ENCODE data around the gene TMEM212.
"Not testable (repeated sequence)": the region's sequence is repeated elsewhere in the genome, so short reads cannot be mapped to it uniquely, and the experiment has no call there.

TMEM212 gene

GRCh38 chr3:171813278-171813896, 29.8 kb upstream of the TMEM212 start:
- CTCF ChIA-PET, result interaction anchor here (0.9 kb wide), 2 partner anchors 11 to 24 kb away, joined by 3 to 4 read pairs; no protein-coding TSS in a partner anchor
- no peak for DNase-seq (ENCODE audit: extremely low spot score)
- no peak for TF ChIP-seq SUZ12 (IDR thresholded peaks at IDR 0.05)
- TF ChIP-seq L3MBTL2 (conservative IDR thresholded peaks at IDR 0.05), result no peak
- no peak for TF ChIP-seq LEF1 (IDR thresholded peaks at IDR 0.05; ENCODE audit: borderline replicate concordance)
- TF ChIP-seq FOXM1 (IDR thresholded peaks at IDR 0.05; ENCODE audit: borderline replicate concordance), result no peak
- no peak for TF ChIP-seq ZNF384 (IDR thresholded peaks at IDR 0.05)
- TF ChIP-seq PKNOX1 (IDR thresholded peaks at IDR 0.05), result no peak
- no peak for TF ChIP-seq ARNT (IDR thresholded peaks at IDR 0.05)
- TF ChIP-seq SP1 (IDR thresholded peaks at IDR 0.05), result no peak
- TF ChIP-seq BHLHE40 (IDR thresholded peaks at IDR 0.05; ENCODE audit: borderline replicate concordance), result no peak
- no peak for TF ChIP-seq FOXK2 (IDR thresholded peaks at IDR 0.05)
- TF ChIP-seq HDGF (IDR thresholded peaks at IDR 0.05; ENCODE audit: borderline replicate concordance), result no peak
- POLR2A ChIA-PET, result no interaction called here

GRCh38 chr3:171813897-171814460, 29.2 kb upstream of the TMEM212 start:
- ChIA-PET CTCF (interaction anchor here (0.9 kb wide), 2 partner anchors 10 to 25 kb away, joined by 3 to 4 read pairs; no protein-coding TSS in a partner anchor), POLR2A (no interaction called here)
- no peak for TF ChIP-seq FOXK2 (IDR thresholded peaks at IDR 0.05)
- no peak for TF ChIP-seq ZNF384 (IDR thresholded peaks at IDR 0.05)
- no peak for TF ChIP-seq FOXA1 (IDR thresholded peaks at IDR 0.05)
- no peak for TF ChIP-seq LEF1 (IDR thresholded peaks at IDR 0.05; ENCODE audit: borderline replicate concordance)
- no peak for TF ChIP-seq HDGF (IDR thresholded peaks at IDR 0.05; ENCODE audit: borderline replicate concordance)
- no peak for TF ChIP-seq L3MBTL2 (conservative IDR thresholded peaks at IDR 0.05)
- TF ChIP-seq ELF4 (IDR thresholded peaks at IDR 0.05), result no peak
- TF ChIP-seq ARNT (IDR thresholded peaks at IDR 0.05), result no peak
- no peak for TF ChIP-seq SP1 (IDR thresholded peaks at IDR 0.05)
- no peak for TF ChIP-seq CTBP1 (IDR thresholded peaks at IDR 0.05; ENCODE audit: borderline replicate concordance)
- TF ChIP-seq SUZ12 (IDR thresholded peaks at IDR 0.05), result no peak
- TF ChIP-seq BHLHE40 (IDR thresholded peaks at IDR 0.05; ENCODE audit: borderline replicate concordance), result no peak
- TF ChIP-seq TARDBP (IDR thresholded peaks at IDR 0.05), result no peak
- no peak for TF ChIP-seq NFRKB (IDR thresholded peaks at IDR 0.05)
- TF ChIP-seq FOXM1 (IDR thresholded peaks at IDR 0.05; ENCODE audit: borderline replicate concordance), result no peak
- TF ChIP-seq PKNOX1 (IDR thresholded peaks at IDR 0.05), result no peak
- DNase-seq (ENCODE audit: extremely low spot score), result no peak

- CTCF ChIA-PET; DNase-seq (ENCODE audit: extremely low spot score); POLR2A ChIA-PET: not testable (repeated sequence)
These were observed 28.5 kb upstream of the TMEM212 start for GRCh38 chr3:171814662-171815061.

GRCh38 chr3:171815973-171816595, 27.1 kb upstream of the TMEM212 start:
- POLR2A ChIA-PET, result no interaction called here
- DNase-seq (ENCODE audit: extremely low spot score), result no peak
- TF ChIP-seq NFRKB (IDR thresholded peaks at IDR 0.05), result no peak
- no peak for TF ChIP-seq BHLHE40 (IDR thresholded peaks at IDR 0.05; ENCODE audit: borderline replicate concordance)
- TF ChIP-seq ELF4 (IDR thresholded peaks at IDR 0.05), result no peak
- no peak for TF ChIP-seq SUZ12 (IDR thresholded peaks at IDR 0.05)
- no peak for TF ChIP-seq HDGF (IDR thresholded peaks at IDR 0.05; ENCODE audit: borderline replicate concordance)
- TF ChIP-seq LEF1 (IDR thresholded peaks at IDR 0.05; ENCODE audit: borderline replicate concordance), result no peak
- TF ChIP-seq FOXK2 (IDR thresholded peaks at IDR 0.05), result no peak
- no peak for TF ChIP-seq CTBP1 (IDR thresholded peaks at IDR 0.05; ENCODE audit: borderline replicate concordance)
- TF ChIP-seq TARDBP (IDR thresholded peaks at IDR 0.05), result no peak
- TF ChIP-seq PKNOX1 (IDR thresholded peaks at IDR 0.05), result no peak
- TF ChIP-seq L3MBTL2 (conservative IDR thresholded peaks at IDR 0.05), result no peak
- TF ChIP-seq FOXA1 (IDR thresholded peaks at IDR 0.05), result no peak
- no peak for TF ChIP-seq ARNT (IDR thresholded peaks at IDR 0.05)
- no peak for TF ChIP-seq SP1 (IDR thresholded peaks at IDR 0.05)
- CTCF ChIA-PET, result interaction anchor here (0.6 kb wide), 1 partner anchor 11 kb away, joined by 4 read pairs; no protein-coding TSS in a partner anchor

GRCh38 chr3:171817074-171817800, 25.9 kb upstream of the TMEM212 start:
- DNase-seq (ENCODE audit: extremely low spot score), result no peak
- CTCF ChIA-PET, result no interaction called here
- POLR2A ChIA-PET, result interaction anchor here (1.0 kb wide), 1 partner anchor 12 kb away, joined by 4 read pairs; no protein-coding TSS in a partner anchor
- TF ChIP-seq ARNT (IDR thresholded peaks at IDR 0.05) (no peak), FOXA1 (IDR thresholded peaks at IDR 0.05) (no peak)

- POLR2A ChIA-PET, result no interaction called here
These were observed 22.1 kb upstream of the TMEM212 start for GRCh38 chr3:171821044-171821443.

More at GRCh38 chr3:171821044-171821443, 22.1 kb upstream of the TMEM212 start:
- TF ChIP-seq SUZ12 (IDR thresholded peaks at IDR 0.05) (no peak), ARNT (IDR thresholded peaks at IDR 0.05) (no peak), TARDBP (IDR thresholded peaks at IDR 0.05) (no peak), SP1 (IDR thresholded peaks at IDR 0.05) (no peak), FOXM1 (IDR thresholded peaks at IDR 0.05; ENCODE audit: borderline replicate concordance) (no peak), FOXA1 (IDR thresholded peaks at IDR 0.05) (no peak), NFRKB (IDR thresholded peaks at IDR 0.05) (no peak), ZNF384 (IDR thresholded peaks at IDR 0.05) (no peak), BHLHE40 (IDR thresholded peaks at IDR 0.05; ENCODE audit: borderline replicate concordance) (no peak), HDGF (IDR thresholded peaks at IDR 0.05; ENCODE audit: borderline replicate concordance) (no peak), CTBP1 (IDR thresholded peaks at IDR 0.05; ENCODE audit: borderline replicate concordance) (no peak), FOXK2 (IDR thresholded peaks at IDR 0.05) (no peak), ELF4 (IDR thresholded peaks at IDR 0.05) (no peak), PKNOX1 (IDR thresholded peaks at IDR 0.05) (no peak), L3MBTL2 (conservative IDR thresholded peaks at IDR 0.05) (no peak), LEF1 (IDR thresholded peaks at IDR 0.05; ENCODE audit: borderline replicate concordance) (no peak)
- CTCF ChIA-PET, result no interaction called here
- DNase-seq (ENCODE audit: extremely low spot score), result no peak
